Measurements from ENCODE around the gene LRIG2. TPM values are rescaled to one million over a fixed set of nuclear protein-coding genes. Genes with fewer than 3 reads are reported as not detected.

Gene LRIG2
- total and polyA plus RNA-seq, 9 of the 15 experiments (the other 6 are each of a cell fraction or from before 2014, with no cell fraction given): 1.8 to 28.1 (median 11.5) TPM

- TF ChIP-seq BCL6 (CRISPR knock-in tag; IDR thresholded peaks at IDR 0.05) (no peak), ZSCAN32 (CRISPR knock-in tag; IDR thresholded peaks at IDR 0.05) (no peak), ZBTB17 (CRISPR knock-in tag; IDR thresholded peaks at IDR 0.05) (no peak), HINFP (tag; conservative IDR thresholded peaks at IDR 0.05; ENCODE audit: low read depth) (0 out of 2 replicates have a peak, but pooled peaks have one; percentile 19), JUN (IDR thresholded peaks at IDR 0.05; ENCODE audit: borderline replicate concordance, low read depth, low read length) (peak; percentile 22; the same call in 1 of the 2 replicates), JUN (CRISPR knock-in tag; IDR thresholded peaks at IDR 0.05; ENCODE audit: borderline replicate concordance) (no peak), KAT8 (IDR thresholded peaks at IDR 0.05; ENCODE audit: low read depth) (peak; percentile 25; the same call in 1 of the 2 replicates), RBM34 (IDR thresholded peaks at IDR 0.05; ENCODE audit: borderline replicate concordance, insufficient read depth, low read length) (no peak), NKRF (IDR thresholded peaks at IDR 0.05; ENCODE audit: borderline replicate concordance) (no peak), STAT5A (IDR thresholded peaks at IDR 0.05; ENCODE audit: borderline replicate concordance, low read length) (no peak; the same call in 1 of the 2 replicates), BDP1 (IDR thresholded peaks at IDR 0.05; ENCODE audit: insufficient read depth, insufficient read length) (no peak), CBX8 (IDR thresholded peaks at IDR 0.05; ENCODE audit: borderline replicate concordance, extremely low read depth, low read depth, low read length, poor library complexity, severe bottlenecking) (no peak), MLLT1 (IDR thresholded peaks at IDR 0.05) (peak in 1 of 2 experiments; percentile 33; a peak in 2 of 4 replicates), CCNT2 (IDR thresholded peaks at IDR 0.05; ENCODE audit: borderline replicate concordance, extremely low read depth, insufficient read length, low read depth, low read length) (peak; percentile 13), ZNF639 (CRISPR knock-in tag; conservative IDR thresholded peaks at IDR 0.05 in 1 of 2, IDR thresholded peaks at IDR 0.05 in 1 of 2) (no peak), ZNF512 (tag; IDR thresholded peaks at IDR 0.05) (no peak)
Observed at GRCh38 chr1:113042285-113043143, 30.5 kb upstream of the LRIG2 start (continued).
